ENCODE data around the gene CAPSL.
"Not testable (repeated sequence)": the region's sequence is repeated elsewhere in the genome, so short reads cannot be mapped to it uniquely, and the experiment has no call there.

Gene CAPSL

GRCh38 chr5:35904443-35905132 lies 33.8 kb downstream of the CAPSL start:
- no peak for DNase-seq

DNA sequence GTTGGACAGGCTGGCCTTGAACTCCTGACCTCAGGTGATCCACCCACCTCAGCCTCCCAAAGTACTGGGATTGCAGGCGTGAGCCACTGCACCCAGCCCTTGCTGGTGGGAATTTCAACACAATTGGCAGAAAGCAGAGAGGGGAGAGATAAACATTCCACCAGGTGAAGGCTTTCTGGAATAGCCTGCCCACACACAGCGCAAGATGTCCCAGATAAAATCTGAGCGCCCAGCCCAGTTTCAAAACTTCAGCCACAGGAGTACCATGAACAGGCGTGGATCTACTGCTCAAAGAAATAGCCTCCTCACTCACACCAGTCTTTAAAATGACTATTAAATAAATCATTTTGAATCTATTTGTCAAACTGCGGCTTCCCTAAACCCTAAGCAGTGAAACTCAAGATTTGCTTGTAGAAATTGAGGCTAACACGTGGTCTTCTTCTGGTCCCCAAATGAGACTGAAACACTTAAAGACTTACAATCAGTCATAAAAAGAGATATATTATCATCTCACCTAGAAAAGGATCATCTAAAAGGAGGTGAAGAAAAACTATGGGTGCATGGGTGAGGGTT lies 34.7 kb downstream of the CAPSL start:
- DNase-seq = no peak

GRCh38 chr5:35902046-35902672 lies 36.3 kb downstream of the CAPSL start:
- no peak for DNase-seq

- DNase-seq = no peak
Observed at GRCh38 chr5:35900972-35901695, 37.3 kb downstream of the CAPSL start.

DNA sequence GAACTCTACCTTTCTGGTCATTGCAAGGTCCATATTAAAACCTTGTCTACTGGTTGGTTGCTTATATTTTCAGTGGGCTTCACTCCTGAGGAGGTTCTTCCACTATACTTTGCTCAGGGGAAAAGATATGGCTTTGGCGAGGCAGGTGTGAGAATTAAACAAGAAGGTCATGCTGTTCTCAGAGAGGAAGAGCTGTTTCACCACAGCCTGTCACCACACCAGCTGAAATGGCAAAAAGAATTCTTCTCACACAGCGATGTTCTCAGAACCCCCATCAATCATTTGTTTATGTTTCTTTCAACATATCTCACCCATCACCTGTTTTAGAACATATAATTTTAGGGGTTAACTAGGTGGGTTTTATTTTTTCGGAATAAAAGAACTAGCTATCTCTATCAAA lies 38.6 kb downstream of the CAPSL start:
- DNase-seq = no peak

DNA sequence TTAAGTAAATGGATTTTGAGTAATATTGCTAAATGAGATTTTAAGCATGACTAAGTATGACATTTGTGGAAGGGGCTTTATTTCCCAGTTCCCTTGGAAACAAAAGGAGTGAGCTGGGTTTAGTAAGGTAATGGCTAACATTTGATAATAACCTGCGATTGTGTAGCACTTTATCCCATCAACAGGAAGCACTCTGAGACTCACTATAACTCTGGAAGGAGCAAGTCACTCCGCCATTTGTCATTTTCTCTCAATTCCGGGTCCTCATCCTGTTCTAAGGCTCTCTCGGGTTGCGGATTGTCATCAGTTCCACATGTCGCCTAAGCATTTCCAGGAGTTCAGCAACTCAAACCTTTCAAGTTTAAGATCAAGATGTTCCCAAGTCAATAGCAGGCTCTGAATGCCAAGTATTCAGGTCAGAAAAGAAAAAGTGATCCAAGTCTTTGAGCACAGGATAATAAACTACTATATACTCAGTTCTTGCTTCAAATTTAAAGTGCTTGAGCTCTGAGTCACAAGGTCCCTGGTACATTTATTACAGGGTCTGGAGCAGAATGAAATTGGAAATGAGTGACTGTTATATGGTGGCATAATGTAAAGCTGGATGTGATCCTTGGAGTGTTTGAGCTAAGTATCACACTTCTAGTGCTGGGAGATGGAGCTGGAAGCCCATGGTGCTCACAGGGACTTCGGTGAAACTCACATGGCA lies 39.3 kb downstream of the CAPSL start:
- DNase-seq = no peak

GRCh38 chr5:35894131-35894530 lies 44.3 kb downstream of the CAPSL start:
- no peak for DNase-seq

GRCh38 chr5:35892799-35893198 lies 45.6 kb downstream of the CAPSL start:
- DNase-seq = not testable (repeated sequence)

GRCh38 chr5:35890021-35891020 lies 48.1 kb downstream of the CAPSL start:
- DNase-seq = no peak

GRCh38 chr5:35887321-35888100 lies 50.9 kb downstream of the CAPSL start:
- DNase-seq = no peak

GRCh38 chr5:35886381-35886780 lies 52.0 kb downstream of the CAPSL start:
- DNase-seq = no peak

DNA sequence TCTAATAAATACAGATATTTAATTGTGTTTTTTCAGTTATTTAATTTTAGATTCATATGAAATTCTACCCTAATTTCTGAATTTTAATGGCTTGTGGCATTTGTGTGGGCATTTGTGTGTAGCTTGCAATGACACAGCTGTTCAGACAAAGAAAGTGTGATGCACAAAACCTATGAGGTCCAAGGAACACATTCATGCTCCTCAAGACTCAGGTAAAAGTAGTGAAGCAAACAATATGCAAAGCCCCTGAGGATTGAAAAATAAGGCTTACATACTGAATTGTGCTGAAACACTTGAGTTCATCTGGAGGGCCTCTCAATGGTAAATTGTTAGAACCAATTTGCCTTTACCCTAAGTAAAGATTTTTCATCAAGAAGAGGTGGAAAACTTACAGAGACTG lies 53.6 kb downstream of the CAPSL start:
- no peak for DNase-seq

DNA sequence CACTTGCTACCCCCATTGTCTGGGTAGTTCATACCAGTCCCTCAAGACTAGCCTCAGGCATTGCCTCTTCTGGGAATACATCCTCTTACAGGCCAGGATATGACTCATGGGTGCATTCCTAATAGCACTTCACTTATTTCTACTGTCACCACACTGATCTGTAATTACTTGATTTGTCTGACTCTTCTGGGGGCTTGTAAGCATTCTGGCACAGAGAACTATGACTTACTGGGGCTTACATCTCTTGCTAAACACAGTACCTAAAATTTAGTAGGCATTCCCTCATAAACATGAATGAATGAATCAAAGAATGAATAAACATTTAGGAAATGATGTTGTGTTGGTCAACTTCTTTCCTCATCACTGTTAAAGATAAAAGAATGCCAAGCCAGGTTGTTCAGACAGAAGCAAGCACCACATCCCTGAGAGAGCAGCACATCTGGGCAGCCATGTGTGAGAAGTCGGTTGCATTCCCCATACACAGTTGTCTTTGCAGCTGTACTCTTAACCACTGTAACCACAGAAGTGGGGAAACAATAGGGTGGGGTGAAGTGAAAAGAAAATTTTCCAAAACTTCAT lies 54.1 kb downstream of the CAPSL start:
- no peak for DNase-seq

DNA sequence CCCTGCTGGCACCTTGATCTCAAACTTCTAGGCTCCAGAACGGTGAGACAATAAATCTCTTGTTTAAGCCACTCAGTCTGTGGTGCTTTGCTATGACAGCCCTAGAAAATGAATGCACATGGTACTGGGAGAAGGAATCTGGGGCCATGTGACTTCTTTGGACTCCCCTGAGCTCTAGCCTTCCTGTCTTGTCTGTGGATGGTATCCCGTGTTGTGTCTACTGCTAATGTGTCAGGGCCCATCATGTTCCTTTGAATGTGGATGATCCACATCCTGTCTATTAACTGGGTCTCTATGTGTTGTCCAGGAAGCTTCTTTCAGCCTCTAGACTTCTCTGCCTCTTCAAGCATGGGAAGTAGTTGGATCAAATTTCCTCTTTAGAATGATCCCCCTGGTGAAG lies 56.7 kb downstream of the CAPSL start:
- DNase-seq = no peak

GRCh38 chr5:35880156-35880555 lies 58.3 kb downstream of the CAPSL start:
- no peak for DNase-seq

DNA sequence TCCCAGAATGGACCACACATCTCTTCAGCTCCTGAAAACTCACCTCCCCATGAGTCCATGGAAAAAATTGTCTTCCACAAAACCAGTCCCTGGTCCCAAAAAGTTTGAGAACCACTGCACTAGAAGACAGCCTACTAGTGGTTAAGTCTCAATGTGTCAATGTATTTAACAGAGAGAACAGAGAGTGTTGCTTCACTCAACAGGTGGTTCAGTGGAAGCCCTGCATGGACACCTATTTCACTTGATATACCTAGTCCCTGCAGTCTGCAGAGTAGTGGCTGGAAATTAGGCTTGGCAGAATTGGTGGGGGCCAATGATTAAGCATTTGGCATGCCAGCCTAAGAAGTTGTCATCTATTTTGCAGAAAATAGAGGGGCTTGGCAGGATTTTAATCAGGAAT lies 58.8 kb downstream of the CAPSL start:
- DNase-seq = no peak

DNA sequence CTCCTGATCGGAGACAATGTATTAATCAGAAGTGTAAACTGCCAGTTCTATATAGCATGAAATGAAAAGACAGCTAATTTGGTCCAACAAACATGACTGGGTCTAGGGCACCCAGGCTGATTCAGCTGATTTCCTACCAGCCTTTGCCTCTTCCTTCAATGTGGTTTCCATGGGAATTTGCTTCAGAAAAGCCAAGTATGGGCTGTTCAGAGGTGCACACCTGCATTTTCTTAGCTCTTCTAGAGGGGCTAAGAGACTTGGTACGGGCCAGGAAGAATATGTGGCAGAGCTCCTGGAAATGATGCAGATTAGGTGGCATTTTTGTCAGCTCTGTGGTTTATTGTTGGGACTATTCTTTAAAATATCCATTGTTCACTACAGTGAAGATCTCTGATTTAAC lies 59.3 kb downstream of the CAPSL start:
- no peak for DNase-seq

- DNase-seq = no peak
Observed at GRCh38 chr5:35878079-35878478, 60.3 kb downstream of the CAPSL start.

DNA sequence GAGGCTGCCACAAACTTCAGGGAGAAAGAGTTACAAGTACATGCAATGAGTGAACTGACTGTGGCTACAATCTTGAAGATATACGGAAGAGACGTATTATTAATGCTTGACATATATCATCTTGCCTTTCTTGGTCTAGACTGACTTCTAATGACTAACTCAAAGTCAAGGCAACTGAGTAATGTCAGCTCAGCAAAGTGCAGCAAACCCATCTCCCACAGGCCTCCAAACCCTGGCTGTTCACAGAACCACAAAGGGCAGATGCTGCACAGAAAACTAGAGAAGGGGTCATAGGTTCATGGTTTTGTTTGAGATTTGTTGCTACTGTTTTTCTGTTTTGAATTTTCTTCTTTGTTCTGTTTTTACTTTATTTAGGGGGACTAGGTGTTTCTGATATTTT lies 60.8 kb downstream of the CAPSL start:
- DNase-seq = no peak

- no peak for DNase-seq
Observed at GRCh38 chr5:35876922-35877321, 61.5 kb downstream of the CAPSL start.

- no peak for DNase-seq
Observed at GRCh38 chr5:35876454-35876853, 62.0 kb downstream of the CAPSL start.
